Thyroid gland (tissue), 4 donors: ENCODE data around the gene TJAP1. TPM values are rescaled to one million over a fixed set of nuclear protein-coding genes. Genes with fewer than 3 reads are reported as not detected.
"Not testable (repeated sequence)": the region's sequence is repeated elsewhere in the genome, so short reads cannot be mapped to it uniquely, and the experiment has no call there.

ENCODE experiments used
- DNase-seq, 2 donors: peaks; one replicate each; pipeline ENCODE4 v3.0.0-alpha.2; 2019
- H3K27ac ChIP-seq, 3 donors: fragments of 200-600 bp; sonication (generic); 1 replicate in 2 of 3; 2 replicates in 1 of 3; pipeline ENCODE4 v1.5.1; 2016 to 2019; ENCODE audit warnings: mild to moderate bottlenecking in 1 of 3, moderate library complexity in 1 of 3
- H3K27me3 ChIP-seq: fragments of 200-600 bp; sonication (generic); one replicate; pipeline ENCODE4 v1.5.1; 2019
- H3K36me3 ChIP-seq, 2 donors: fragments of 200-600 bp; sonication (generic); one replicate each; pipeline ENCODE4 v1.5.1; 2016 to 2019
- H3K4me1 ChIP-seq, 2 donors: fragments of 200-600 bp; sonication (generic); one replicate each; pipeline ENCODE4 v1.5.1; 2017 to 2019
- H3K4me3 ChIP-seq, 3 donors: fragments of 200-600 bp; sonication (generic); replicated peaks in 1 of 3; 1 replicate in 2 of 3; 2 replicates in 1 of 3; pipeline ENCODE4 v1.5.1; 2016; ENCODE audit warnings: mild to moderate bottlenecking in 1 of 3
- H3K9me3 ChIP-seq: fragments of 200-600 bp; sonication (generic); one replicate; pipeline ENCODE4 v1.5.1; 2017
- POLR2A ChIP-seq, 2 donors: fragments of 450-650 bp; IDR thresholded peaks; one replicate each; pipeline ENCODE4 v1.6.1; 2017; ENCODE audit warnings: antibody characterized with exemption in 2 of 2, mild to moderate bottlenecking in 2 of 2, moderate library complexity in 1 of 2
- WGBS, 2 donors: methylation state at CpG; one replicate each; pipeline ENCODE4 v1.1.5; 2017; 5-methylcytosine and 5-hydroxymethylcytosine counted together
- intact Hi-C: fragments of 100-400 bp; cut with DNase I; formaldehyde crosslinking; loops from one replicate; pipeline ENCODE4 v1.15.1; 2023
- total RNA-seq, 4 donors: library from RNA; depleted of rRNA; stranded (reverse); fragments of >200 nt; gene quantifications; one replicate each; pipeline ENCODE4 v1.2.3, GENCODE V29; 2016
- TF ChIP-seq, protein P1 (sequence below), 6 experiments: fragments of 200-600 bp in 3 of 6; fragments of 450-650 bp in 3 of 6; sonication (generic) in 3 of 6; IDR thresholded peaks; one replicate each; pipeline ENCODE4 v1.5.1; 2016 to 2019; ENCODE audit warnings: antibody characterized with exemption in 6 of 6, mild to moderate bottlenecking in 2 of 6, inconsistent platforms in 1 of 6, moderate library complexity in 1 of 6

TJAP1 gene
- total RNA-seq, 4 donors from 2014 or later: 23.2 to 42.4 (median 34.4) TPM

DNA sequence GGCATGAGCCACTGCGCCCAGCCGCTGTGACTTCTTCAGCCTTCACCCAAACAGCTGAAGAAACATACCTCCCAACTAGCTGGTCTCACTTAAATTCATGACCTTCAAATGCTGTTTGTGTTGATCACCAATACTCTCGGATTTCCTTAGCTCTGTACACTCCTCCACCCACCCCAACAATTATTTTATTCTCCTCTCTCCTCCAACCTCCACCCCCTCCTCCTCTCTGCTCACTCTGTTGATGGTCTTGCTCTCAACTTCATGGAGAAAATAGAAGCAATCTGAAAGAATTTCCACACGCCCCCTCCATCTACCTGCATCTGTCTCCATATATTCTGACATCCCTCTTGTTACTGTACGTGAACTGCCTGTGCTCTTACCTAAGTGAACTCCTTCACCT, 15.4 kb upstream of the TJAP1 start:
- intact Hi-C loops: no loop called here
- Histone ChIP-seq H3K4me3 (no peak overlapping the region), H3K27me3 (no peaks in the 10 kb centered on the region), H3K4me1 (no peaks in the 10 kb centered on the region), H3K9me3 (no peaks in the 10 kb centered on the region), H3K27ac (no peak overlapping the region), H3K36me3 (no peaks in the 10 kb centered on the region)
- WGBS, 2 donors: 66 to 73% methylated on average over 5 of the region's 5 CpGs
- TF ChIP-seq, protein P1, sequence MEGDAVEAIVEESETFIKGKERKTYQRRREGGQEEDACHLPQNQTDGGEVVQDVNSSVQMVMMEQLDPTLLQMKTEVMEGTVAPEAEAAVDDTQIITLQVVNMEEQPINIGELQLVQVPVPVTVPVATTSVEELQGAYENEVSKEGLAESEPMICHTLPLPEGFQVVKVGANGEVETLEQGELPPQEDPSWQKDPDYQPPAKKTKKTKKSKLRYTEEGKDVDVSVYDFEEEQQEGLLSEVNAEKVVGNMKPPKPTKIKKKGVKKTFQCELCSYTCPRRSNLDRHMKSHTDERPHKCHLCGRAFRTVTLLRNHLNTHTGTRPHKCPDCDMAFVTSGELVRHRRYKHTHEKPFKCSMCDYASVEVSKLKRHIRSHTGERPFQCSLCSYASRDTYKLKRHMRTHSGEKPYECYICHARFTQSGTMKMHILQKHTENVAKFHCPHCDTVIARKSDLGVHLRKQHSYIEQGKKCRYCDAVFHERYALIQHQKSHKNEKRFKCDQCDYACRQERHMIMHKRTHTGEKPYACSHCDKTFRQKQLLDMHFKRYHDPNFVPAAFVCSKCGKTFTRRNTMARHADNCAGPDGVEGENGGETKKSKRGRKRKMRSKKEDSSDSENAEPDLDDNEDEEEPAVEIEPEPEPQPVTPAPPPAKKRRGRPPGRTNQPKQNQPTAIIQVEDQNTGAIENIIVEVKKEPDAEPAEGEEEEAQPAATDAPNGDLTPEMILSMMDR (IDR thresholded peaks at IDR 0.05): no peak
- TF ChIP-seq POLR2A (IDR thresholded peaks at IDR 0.05): no peak
- DNase-seq: no peak

DNA sequence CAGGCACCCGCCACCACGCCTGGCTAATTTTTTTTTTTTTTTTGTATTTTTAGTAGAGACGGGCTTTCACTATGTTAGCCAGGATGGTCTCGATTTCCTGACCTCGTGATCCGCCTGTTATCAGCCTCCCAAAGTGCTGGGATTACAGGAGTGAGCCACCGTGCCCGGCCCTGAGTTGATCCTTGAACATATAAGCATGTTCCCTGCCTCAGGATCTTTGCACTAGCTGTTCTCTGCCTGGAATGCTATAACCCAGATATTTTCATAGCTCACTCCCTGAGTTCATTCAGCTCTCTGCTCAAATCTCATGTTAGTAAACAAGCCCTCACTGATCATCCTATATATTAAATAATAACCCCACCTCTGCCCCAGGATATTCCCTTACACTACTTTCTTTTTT, 13.0 kb upstream of the TJAP1 start:
- Histone ChIP-seq H3K4me1 (no peaks in the 10 kb centered on the region), H3K36me3 (no peaks in the 10 kb centered on the region), H3K9me3 (no peaks in the 10 kb centered on the region), H3K27ac (no peak overlapping the region), H3K27me3 (no peaks in the 10 kb centered on the region), H3K4me3 (no peak overlapping the region)
- no peak for DNase-seq
- TF ChIP-seq POLR2A (IDR thresholded peaks at IDR 0.05): no peak
- TF ChIP-seq, protein P1 (IDR thresholded peaks at IDR 0.05): no peak
- intact Hi-C loops: no loop called here
- 80 to 85% methylated on average over 8 of the region's 8 CpGs for WGBS, 2 donors

DNA sequence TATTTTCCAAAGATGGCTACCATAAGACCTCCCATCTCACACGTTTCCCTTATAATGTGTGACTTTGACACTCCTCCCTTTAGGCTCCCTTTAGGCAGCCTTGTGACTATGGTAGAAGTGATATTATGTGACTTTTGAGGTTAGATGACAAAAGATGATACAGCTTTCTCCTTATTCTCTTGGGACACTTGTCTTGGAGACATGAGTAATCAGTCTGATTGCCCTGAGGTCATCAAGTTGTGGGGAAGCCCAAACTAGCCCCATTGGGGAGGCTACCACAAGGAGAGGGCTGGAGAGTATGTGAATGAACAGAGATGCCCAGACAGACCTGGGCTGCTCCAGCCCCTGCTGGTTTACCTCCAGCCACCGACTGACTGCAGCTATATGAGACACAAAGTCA, 11.4 kb upstream of the TJAP1 start:
- Histone ChIP-seq H3K27ac (no peak overlapping the region), H3K4me3 (no peak overlapping the region), H3K36me3 (no peaks in the 10 kb centered on the region), H3K27me3 (no peaks in the 10 kb centered on the region), H3K4me1 (no peaks in the 10 kb centered on the region), H3K9me3 (no peaks in the 10 kb centered on the region)
- intact Hi-C loops: no loop called here
- 55 to 71% methylated on average over 2 of the region's 2 CpGs for WGBS, 2 donors
- DNase-seq: no peak
- no peak for TF ChIP-seq POLR2A (IDR thresholded peaks at IDR 0.05)
- TF ChIP-seq, protein P1 (IDR thresholded peaks at IDR 0.05): no peak

DNA sequence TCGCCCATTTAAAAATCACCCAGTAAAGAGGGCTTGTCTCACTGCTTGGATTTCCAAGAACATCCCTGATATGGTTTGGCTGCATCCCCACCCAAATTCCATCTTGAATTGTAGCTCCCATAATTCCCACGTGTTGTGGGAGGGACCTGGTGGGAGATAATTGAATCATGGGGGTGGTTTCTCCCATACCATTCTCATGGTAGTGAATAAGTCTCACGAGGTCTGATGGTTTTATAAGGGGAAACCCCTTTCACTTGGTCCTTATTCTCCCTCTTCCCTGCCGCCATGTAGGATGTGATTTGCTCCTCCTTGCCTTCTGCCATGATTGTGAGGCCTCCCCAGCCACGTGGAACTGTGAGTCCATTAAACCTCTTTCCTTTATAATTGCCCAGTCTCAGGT, 10.1 kb upstream of the TJAP1 start:
- H3K27ac ChIP-seq, H3K27me3 ChIP-seq, DNase-seq, H3K4me3 ChIP-seq, H3K9me3 ChIP-seq, intact Hi-C loops, H3K36me3 ChIP-seq, H3K4me1 ChIP-seq: not testable (repeated sequence)
- WGBS, 2 donors: 61 to 68% methylated on average over 5 of the region's 5 CpGs

DNA sequence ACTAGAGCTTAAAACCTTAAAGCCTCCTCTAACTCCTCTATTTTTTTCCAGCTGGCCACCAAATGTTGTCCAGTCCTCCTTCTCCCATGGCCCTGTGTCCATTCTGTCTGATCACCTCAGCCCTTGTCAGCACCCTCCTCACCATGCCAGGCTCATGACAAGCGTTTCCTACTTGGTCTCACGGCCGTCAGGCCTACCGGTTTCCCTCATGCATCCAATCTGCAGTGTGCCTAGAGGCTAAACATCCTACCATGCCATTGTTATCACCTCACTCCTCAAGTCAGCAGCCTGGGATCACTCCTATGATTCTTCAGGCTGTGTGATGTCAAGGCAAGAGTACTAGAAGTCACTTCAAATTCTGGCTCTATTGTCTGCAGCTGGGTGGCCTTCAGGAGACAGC, 9.6 kb upstream of the TJAP1 start:
- Histone ChIP-seq H3K27me3 (no peaks in the 10 kb centered on the region), H3K36me3 (no peaks in the 10 kb centered on the region), H3K27ac (no peak overlapping the region), H3K4me1 (no peaks in the 10 kb centered on the region), H3K4me3 (no peak overlapping the region), H3K9me3 (no peaks in the 10 kb centered on the region)
- intact Hi-C loops: no loop called here
- 73 to 76% methylated on average over 4 of the region's 4 CpGs for WGBS, 2 donors
- no peak for DNase-seq
- TF ChIP-seq, protein P1 (IDR thresholded peaks at IDR 0.05): no peak
- no peak for TF ChIP-seq POLR2A (IDR thresholded peaks at IDR 0.05)

DNA sequence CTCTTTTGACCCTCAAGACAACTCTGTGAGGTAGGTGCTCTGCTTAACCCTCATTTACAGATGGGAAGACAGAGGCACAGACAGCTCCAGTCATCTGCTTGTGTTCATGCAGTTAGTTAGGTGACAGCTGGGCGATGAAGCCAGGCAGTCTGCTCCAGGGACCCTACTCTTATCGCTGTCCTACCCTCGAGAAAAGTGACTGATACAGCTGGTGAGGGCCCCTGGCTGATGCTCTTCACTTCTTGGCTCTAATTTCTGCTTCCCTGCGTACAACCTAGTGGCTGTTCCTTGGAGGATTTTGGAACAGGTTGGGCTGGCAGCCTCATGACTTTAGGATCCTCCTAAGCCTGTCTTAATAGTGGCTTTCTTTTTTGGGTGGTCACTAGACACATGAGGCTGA, 9.1 kb upstream of the TJAP1 start:
- Histone ChIP-seq H3K27ac (no peak overlapping the region), H3K27me3 (no peaks in the 10 kb centered on the region), H3K9me3 (no peaks in the 10 kb centered on the region), H3K4me3 (no peak overlapping the region), H3K4me1 (no peaks in the 10 kb centered on the region), H3K36me3 (no peaks in the 10 kb centered on the region)
- DNase-seq: no peak
- WGBS, 2 donors: 67 to 73% methylated on average over 3 to 4 of the region's 4 CpGs
- intact Hi-C loops: no loop called here
- TF ChIP-seq, protein P1 (IDR thresholded peaks at IDR 0.05): no peak
- no peak for TF ChIP-seq POLR2A (IDR thresholded peaks at IDR 0.05)
